Endometrium (tissue), 2 donors: ENCODE measurements around the gene AKAP13.

Experiments used
- FAIRE-seq: peaks from 2 replicates; lab custom pipeline; 2012; peaks lifted over from hg19 to GRCh38; lab: Jason Lieb, UNC
- donor health status: control.
- donor health status: control.

AKAP13 gene

GRCh38 chr15:85540085-85540797 lies 159.8 kb downstream of the AKAP13 start:
- FAIRE-seq, result no peak

- no peak for FAIRE-seq
These were observed 161.3 kb downstream of the AKAP13 start for GRCh38 chr15:85541744-85542143.

GRCh38 chr15:85542488-85542887 lies 162.1 kb downstream of the AKAP13 start:
- no peak for FAIRE-seq

GRCh38 chr15:85542895-85543331 lies 162.5 kb downstream of the AKAP13 start:
- no peak for FAIRE-seq

GRCh38 chr15:85543741-85544155 lies 163.3 kb downstream of the AKAP13 start:
- no peak for FAIRE-seq

GRCh38 chr15:85545185-85545584 lies 164.8 kb downstream of the AKAP13 start:
- FAIRE-seq, result no peak

GRCh38 chr15:85545752-85546151 lies 165.3 kb downstream of the AKAP13 start:
- no peak for FAIRE-seq

- no peak for FAIRE-seq
These were observed 167.0 kb downstream of the AKAP13 start for GRCh38 chr15:85547386-85547785.

GRCh38 chr15:85550283-85550682 lies 169.9 kb downstream of the AKAP13 start:
- FAIRE-seq, result no peak

GRCh38 chr15:85551221-85551832 lies 170.9 kb downstream of the AKAP13 start:
- no peak for FAIRE-seq

GRCh38 chr15:85554852-85555521 lies 174.6 kb downstream of the AKAP13 start:
- no peak for FAIRE-seq

- no peak for FAIRE-seq
These were observed 175.6 kb downstream of the AKAP13 start for GRCh38 chr15:85555875-85556617.

- FAIRE-seq, result no peak
These were observed 176.2 kb downstream of the AKAP13 start for GRCh38 chr15:85556618-85556895.

- no peak for FAIRE-seq
These were observed 177.0 kb downstream of the AKAP13 start for GRCh38 chr15:85557385-85557784.

GRCh38 chr15:85558848-85559247 lies 178.4 kb downstream of the AKAP13 start:
- FAIRE-seq, result no peak

- no peak for FAIRE-seq
These were observed 179.1 kb downstream of the AKAP13 start for GRCh38 chr15:85559530-85559929.

- FAIRE-seq, result no peak
These were observed 182.4 kb downstream of the AKAP13 start for GRCh38 chr15:85562824-85563223.

- FAIRE-seq, result no peak
These were observed 182.9 kb downstream of the AKAP13 start for GRCh38 chr15:85563328-85563727.

GRCh38 chr15:85563731-85564130 lies 183.3 kb downstream of the AKAP13 start:
- FAIRE-seq, result no peak

GRCh38 chr15:85564686-85565085 lies 184.3 kb downstream of the AKAP13 start:
- no peak for FAIRE-seq

- no peak for FAIRE-seq
These were observed 187.9 kb downstream of the AKAP13 start for GRCh38 chr15:85568261-85568808.

GRCh38 chr15:85570336-85570735 lies 189.9 kb downstream of the AKAP13 start:
- FAIRE-seq, result no peak

GRCh38 chr15:85571780-85572179 lies 191.4 kb downstream of the AKAP13 start:
- FAIRE-seq, result no peak
